Subcutaneous adipose tissue (tissue), 4 donors: ENCODE results near the gene APBB2. TPM values are rescaled to one million over a fixed set of nuclear protein-coding genes. Genes with fewer than 3 reads are reported as not detected.

Experiments
- total RNA-seq, 4 donors: library from RNA; depleted of rRNA; stranded (reverse); fragments of >200 nt; gene quantifications; one replicate each; pipeline ENCODE4 v1.1.0, GENCODE V29; 2016
- TF ChIP-seq, protein P1 (sequence below): fragments of 450-650 bp; IDR thresholded peaks from one replicate; pipeline ENCODE4 v1.5.1; 2016; ENCODE audit warnings: low read depth, mild to moderate bottlenecking, control low read depth, antibody characterized with exemption, moderate library complexity

Gene APBB2
- total RNA-seq, 4 donors from 2014 or later = 55.6 to 181 (median 124) TPM

DNA sequence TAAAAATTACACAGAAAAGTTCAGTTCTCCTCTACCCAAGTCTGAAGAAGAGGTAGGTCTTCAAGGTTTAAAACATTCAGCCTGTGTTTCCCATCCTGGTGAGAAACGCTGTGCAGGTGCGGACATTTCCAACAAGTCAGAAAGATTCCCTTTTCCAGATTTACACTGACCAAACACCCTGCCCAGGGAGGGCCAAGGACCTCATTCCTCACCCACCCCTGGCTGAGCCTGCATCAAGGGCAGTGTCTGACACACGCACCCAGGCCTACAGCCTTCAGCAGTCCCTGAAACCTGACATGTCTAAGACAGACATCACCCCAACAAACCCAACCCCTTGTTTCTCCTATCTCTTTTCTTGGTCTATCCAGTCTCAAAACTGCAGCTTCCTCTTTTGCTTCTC lies 105.9 kb downstream of the APBB2 start:
- TF ChIP-seq, protein P1, sequence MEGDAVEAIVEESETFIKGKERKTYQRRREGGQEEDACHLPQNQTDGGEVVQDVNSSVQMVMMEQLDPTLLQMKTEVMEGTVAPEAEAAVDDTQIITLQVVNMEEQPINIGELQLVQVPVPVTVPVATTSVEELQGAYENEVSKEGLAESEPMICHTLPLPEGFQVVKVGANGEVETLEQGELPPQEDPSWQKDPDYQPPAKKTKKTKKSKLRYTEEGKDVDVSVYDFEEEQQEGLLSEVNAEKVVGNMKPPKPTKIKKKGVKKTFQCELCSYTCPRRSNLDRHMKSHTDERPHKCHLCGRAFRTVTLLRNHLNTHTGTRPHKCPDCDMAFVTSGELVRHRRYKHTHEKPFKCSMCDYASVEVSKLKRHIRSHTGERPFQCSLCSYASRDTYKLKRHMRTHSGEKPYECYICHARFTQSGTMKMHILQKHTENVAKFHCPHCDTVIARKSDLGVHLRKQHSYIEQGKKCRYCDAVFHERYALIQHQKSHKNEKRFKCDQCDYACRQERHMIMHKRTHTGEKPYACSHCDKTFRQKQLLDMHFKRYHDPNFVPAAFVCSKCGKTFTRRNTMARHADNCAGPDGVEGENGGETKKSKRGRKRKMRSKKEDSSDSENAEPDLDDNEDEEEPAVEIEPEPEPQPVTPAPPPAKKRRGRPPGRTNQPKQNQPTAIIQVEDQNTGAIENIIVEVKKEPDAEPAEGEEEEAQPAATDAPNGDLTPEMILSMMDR = no peak

DNA sequence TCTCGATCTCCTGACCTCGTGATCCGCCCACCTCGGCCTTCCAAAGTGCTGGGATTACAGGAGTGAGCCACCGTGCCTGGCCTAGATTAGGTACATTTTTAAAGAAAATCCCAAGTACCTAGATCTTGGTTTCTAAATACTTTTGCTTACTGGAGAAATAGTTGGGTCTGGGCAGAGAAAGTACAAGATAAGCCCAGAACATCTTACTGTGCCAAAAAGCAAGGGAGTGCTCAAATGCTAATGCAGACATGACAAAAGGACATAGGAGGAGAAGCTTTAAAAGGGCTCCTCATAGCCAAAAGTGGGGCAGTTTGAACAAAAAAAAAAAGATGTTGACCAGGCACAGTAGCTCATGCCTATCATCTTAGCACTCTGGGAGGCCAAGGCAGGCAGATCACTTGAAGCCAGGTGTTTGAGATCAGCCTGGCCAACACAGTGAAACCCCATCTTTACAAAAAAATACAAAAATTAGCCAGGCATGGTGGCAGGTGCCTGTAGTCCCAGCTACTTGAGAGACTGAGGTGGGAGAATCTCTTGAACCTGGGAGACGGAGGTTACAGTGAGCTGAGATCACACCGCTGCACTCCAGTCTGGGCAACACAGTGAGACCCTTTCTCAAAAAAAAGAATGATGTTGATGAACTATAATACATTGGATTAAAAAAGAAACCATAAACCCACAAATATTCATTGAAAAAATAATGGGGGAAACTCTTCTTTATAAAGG lies 107.5 kb downstream of the APBB2 start:
- TF ChIP-seq, protein P1 = no peak

DNA sequence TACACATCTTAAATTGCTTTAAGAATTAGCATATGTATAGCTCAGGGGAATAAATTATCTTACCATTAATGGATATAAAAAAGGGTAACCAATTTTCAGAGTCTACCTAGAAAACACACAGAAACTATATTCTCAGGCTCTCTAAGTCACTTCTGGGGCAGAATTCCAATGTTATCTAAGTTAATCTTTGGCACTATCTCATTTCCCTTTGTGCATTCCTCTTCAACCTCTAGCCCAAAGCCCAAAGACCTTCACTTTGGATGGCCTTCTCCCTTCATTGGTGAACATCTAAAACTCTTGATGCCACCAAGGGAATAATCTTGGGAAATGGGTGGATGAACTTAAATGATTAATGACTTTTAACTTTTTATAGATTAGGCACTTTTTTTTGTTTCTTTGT lies 108.3 kb downstream of the APBB2 start:
- TF ChIP-seq, protein P1 = no peak

DNA sequence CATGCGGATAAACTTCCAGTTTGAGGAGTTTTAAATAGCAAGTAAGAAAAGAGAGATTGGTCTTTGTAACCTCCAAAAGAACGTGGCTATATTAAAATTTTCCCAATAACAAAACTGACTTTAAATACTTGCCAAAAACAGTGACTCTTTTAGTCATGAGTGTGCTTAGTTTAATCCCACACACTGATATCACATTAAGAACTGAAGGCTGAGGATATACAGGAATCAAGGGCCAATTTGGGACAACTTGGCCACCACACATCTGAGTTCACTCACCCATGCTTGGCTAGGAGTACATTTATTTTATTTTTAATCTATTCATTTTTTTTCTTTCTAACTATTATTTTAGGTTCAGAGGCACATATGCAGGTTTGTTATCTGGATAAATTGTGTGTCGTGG lies 110.2 kb downstream of the APBB2 start:
- TF ChIP-seq, protein P1 = no peak

DNA sequence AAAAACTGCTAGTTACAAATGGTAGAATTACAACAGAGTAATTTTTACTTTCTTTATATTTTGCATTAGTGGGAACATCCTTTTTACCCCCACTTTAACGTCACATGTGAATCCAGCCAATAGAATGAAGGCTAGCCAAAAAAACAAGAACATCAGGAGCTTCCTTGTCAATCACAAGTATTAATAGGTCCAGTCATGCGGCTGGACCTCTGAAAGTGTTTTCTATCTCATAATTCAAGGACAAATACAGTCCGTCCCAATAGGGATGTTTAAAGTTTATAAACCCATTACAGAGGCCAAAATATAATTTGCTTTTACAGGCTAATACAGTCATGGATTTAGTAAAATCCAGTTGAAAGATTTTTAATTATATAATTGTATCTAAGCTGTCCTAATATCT lies 110.7 kb downstream of the APBB2 start:
- TF ChIP-seq, protein P1 = no peak

DNA sequence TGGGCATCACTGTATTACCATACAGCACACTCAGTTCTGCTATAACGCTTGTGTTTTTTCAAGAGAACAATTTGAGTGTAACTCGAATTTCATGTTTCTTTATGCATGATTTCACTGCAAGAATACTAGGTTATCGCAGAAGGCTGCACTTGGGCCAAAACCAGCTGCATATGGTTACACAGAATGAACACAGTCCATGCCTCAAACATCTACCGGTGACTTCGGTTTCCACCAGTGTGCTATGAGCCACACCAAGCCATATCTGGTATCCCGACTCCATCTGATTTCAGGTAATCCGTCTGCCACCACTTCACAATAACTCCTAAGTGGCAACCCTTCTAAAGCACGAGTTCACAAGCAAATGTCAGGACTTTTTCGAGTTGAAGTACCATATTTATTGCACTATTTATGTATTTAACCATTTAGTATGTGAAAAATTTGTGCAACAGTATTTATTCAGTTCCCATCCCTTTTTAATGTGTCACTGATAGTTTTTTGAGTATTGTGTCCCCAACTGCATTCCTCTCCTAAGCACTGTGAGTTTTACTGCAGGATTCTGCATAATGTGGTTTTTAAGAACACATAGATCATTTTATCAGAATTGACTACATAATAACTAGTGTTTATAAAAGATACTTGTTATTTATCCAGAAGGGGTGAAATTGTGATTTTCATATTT lies 111.8 kb downstream of the APBB2 start:
- TF ChIP-seq, protein P1 = no peak

DNA sequence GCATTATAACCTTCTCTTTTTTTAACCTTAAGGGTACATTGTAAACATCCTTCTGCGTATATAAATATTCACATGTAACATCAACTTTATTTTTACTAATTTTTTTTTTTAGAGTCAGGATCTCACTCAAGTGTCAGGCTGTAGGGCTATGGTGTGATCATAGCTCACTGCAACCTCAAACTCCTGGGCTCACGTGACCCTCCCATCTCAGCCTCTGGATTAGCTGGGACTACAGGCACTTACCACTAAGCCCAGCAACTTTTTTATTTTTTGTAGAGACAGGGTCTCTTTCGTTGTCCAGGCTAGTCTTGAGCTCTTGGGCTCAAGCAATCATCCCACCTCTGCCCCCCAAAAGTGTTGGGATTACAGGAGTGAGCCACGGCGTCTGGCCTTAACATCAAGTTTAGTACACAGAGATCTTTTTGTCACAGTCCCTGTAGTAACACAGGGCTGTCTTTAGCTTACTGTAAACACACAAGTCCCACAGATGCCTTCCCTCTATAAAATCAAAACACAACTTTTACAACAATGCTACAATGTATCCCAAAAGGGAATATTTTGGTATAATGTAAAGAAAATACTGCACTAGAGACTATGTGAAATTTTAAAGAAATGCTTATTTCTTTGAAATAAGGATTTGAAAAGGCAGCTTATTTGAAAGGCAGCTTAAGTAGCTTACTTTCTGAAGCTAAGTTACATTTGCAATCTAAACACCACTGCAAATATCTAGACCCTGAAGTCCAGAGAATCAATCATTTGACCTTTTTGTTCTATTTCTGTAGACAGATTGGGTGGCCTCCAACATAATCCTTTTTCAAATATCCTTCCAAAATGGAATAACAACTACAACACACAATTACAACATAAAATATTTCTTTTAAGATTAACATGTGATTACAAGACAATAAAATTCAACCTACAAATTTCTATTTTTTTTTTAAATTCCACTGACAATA lies 116.0 kb downstream of the APBB2 start:
- TF ChIP-seq, protein P1 = no peak
